ENCODE results near the gene NDUFS8.
A peak's percentile ranks its signal among the peaks of the same experiment; 100 is the strongest.
"Not testable (repeated sequence)": the region's sequence is repeated elsewhere in the genome, so short reads cannot be mapped to it uniquely, and the experiment has no call there.

Gene NDUFS8

GRCh38 chr11:68030318-68031143 is at the start of gene NDUFS8:
Gene NDUFS8, plus strand, starts transcription at chr11:68030681. Its CDS starts 1,471 bp downstream, at chr11:68032152.
- peak; percentile 99 for DNase-seq

GRCh38 chr11:67981226-67981625 is 49.3 kb upstream of the NDUFS8 start:
- not testable (repeated sequence) for DNase-seq

DNA sequence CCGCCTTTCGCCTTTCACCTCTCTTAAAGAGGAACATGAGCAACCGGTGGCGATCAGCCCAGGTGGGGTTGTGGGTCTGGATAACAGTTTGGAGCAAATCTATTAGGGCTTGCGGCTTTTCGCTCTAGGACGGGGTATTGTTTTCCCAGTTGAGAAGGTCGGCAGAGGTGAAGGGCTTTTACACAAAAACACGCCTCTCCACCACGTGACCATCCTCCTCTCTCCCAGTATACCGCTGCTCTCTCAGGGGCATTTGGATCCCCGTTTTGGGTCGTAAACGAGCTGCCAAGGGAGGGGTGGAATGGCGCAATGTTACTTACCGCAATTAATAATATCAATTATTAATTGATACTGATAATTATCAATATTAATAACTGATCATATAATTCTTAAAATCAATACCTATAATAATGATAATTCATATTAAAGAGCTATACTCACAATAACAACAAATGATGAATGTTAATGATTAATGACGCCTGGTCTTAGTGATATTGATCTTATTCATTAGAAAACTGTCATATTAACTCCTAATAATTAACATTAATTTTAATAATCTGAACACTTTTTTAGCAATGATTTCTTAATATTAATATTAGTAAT is 48.1 kb upstream of the NDUFS8 start:
- DNase-seq, result not testable (repeated sequence)

DNA sequence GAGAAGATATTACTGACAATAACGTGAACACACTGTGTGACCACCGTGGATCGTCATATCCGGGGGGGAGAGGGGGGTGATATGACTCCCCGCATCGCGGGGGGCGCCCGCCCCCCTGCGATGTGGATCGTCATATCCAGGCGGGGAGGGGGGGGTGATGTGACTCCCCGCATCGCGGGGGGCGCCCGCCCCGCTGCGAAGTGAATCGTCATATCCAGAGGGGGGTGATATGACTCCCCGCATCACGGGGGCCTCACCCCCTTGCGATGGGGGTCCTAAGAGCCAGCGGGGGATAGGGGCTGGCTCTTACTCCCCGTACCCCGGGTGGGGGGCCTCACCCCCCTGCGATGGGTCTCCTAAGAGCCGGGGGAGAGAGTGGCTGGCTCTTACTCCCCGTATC is 46.5 kb upstream of the NDUFS8 start:
- DNase-seq, result no peak

DNA sequence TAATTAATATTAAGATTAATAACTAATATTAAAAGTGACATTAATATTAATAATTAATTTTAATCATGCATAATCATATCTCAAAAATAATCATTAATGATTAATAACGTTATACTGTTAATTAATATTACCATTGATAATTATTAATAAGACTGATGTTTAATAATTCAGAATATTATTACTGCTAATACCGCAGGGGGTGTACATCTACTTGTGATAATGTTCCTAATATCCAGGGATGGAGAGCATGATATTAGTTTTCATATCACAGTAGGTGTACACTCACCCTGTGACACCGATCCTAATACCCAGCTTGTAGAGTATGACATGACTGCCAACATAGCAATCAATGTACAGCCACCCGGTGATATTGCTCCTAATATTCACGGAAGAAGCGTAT is 45.2 kb upstream of the NDUFS8 start:
- not testable (repeated sequence) for DNase-seq

DNA sequence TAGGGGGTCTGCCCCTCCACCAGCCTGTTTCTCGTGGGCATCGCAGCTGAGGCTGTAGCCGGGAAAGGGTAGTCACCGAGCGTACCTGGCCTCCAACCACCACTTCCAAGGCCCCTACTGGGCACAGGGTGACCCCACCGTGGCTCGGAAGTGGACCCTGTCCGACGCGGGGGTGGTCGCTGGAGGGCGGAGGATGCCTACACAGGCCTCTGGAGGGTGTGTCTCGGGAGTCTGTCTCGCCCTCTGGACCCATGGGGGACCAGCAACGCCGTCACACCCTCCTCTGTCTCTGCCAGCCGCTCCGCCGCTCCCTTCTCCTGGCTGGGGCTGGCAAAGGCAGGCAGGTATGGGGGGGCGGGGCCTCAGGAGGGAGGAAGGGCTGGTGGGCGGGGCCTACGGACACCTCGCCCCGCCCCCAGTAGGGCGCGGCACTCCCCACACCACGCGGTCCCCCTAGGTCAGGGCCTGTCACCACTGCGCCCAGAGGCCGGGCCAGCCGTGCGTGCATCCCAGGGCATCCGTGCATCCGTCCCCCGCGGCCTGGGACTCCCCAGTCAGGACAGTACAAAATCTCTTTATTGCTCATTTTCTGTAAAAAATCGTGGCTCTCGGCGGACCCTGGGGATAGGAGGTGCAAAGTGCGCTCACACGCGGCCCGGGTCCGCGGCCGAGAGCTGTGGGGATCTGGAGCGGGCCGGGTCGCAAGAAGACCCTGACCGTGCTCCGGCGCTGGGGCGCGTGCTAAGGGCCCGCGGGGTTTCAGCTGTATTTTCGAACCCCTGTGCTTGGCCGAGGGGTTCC is 39.7 kb upstream of the NDUFS8 start:
- not testable (repeated sequence) for DNase-seq

GRCh38 chr11:67991347-67992121 is 38.9 kb upstream of the NDUFS8 start:
- DNase-seq, result not testable (repeated sequence)

GRCh38 chr11:67993821-67994220 is 36.7 kb upstream of the NDUFS8 start:
- not testable (repeated sequence) for DNase-seq

DNA sequence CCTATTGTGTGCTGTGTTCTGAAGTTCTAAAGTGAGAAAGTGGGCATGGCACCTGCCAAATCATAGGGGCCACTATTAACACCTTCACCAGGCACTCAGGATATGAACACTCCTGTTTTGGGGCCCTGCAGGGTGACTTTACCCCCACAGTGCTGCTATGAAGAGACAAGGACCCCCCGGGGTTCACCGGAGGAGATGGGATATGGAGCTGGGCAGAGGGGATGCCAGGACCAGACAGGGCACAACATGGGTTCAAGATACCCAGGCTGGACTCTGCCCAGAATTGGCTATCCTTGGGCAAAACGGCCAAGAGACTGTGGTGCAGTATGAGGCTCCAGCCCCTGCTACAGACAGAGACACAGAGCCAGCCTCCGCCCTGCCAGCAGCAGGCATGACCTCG is 36.1 kb upstream of the NDUFS8 start:
- not testable (repeated sequence) for DNase-seq

DNA sequence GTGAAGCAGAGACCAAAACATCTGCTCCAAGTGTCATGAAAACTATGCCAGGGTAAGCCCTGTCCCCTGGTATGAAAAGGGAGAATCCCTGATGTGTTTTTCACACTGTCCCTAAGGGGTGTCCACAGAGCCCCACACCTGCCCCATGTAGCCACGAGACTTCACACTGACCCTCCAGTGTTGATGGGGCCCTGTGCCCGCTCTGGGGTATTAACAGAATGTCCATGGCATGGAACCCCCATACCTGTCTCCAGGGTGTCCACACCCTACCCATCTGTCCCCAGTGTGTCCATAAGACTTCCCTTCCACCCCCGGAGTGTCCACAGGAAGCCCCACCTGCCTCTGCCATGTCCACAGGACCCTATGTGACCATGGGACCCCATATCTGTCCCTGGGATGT is 35.4 kb upstream of the NDUFS8 start:
- not testable (repeated sequence) for DNase-seq

- DNase-seq, result not testable (repeated sequence)
Observed at GRCh38 chr11:67995579-67995978, 34.9 kb upstream of the NDUFS8 start.

DNA sequence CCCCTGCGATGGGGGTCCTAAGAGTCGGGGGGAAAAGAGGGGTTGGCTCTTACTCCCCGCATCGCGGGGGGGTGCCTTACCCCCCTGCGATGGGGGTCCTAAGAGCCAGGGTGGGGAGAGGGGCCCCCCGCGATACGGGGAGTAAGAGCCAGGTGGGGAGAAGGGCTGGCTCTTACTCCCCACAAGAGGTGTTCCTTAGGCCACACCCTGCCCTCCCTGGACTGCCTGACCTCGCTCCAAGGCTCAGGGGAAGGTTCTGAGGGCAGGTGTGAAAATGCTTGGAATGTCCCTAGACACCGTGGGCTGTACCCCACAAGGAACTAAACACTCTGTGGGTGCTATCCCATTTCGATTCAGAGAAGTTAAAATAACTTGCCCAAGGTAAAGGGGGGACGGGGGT is 34.4 kb upstream of the NDUFS8 start:
- DNase-seq, result no peak

- peak; percentile 41 for DNase-seq
Observed at GRCh38 chr11:67996622-67997474, 33.6 kb upstream of the NDUFS8 start.

GRCh38 chr11:67997475-67997921 is 33.0 kb upstream of the NDUFS8 start:
- no peak for DNase-seq

DNA sequence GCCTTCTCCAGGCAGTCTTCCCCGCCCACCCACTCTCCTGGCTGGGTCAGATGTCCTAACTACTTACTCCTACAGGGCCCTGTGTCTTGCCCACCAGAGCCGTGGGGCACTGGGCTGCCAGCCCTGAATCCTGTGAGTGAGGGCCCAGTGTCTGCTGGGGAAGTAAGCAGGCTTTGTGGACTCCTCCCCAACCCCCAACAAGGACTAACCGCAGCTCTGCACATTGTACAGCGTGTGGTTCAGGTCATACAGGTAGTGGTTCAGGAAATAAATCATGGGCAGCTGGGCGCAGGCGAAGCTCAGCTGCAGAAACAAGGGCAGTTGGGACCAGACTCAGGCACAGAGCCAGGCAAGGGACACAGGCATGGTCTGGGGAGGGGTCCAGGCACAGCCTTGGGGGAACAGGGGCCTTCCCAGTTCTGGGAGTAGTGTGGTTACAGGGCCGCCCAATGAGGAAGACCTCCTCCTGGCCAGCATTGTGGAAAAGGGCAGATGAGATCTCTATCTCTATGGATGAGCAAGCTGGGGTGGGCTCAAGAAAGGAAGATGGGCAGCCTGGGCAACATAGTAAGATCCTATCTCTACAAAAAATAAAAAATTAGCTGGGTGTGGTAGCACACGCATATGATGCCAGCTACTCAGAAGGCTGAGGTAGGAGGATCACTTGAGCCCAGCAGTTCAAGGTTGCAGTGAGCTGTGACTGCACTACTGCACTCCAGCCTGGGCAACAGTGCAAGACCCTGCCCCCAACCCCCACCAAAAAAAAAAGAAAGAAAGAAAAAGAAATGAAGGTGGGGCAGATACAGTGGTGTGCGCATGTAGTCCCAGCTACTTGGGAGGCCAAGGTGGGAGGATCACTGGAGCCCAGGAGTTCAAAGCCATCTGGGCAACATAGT is 32.1 kb upstream of the NDUFS8 start:
- DNase-seq, result no peak

DNA sequence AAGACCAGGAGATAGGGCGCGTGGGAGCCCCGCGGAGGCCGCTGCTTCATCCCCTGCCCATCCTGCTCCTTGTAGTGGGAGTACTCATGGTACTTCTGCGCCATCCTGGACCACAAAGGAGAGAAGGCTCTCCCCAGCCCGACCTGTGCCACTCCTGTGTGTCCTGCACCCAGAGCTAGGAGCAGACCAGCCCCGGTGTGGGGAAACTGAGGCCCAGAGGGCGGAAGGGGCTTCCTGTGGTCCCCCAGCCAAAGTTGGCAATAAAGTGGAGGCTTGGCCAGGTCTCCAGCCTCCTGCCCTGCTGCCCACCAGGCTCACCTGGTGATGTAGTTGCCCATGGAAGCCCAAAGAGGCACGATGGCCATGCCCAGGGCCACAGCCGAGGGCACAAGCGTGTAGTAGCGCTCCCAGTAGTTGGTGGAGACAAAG is 31.3 kb upstream of the NDUFS8 start:
- no peak for DNase-seq

- DNase-seq, result no peak
Observed at GRCh38 chr11:67999704-68000103, 30.8 kb upstream of the NDUFS8 start.

DNA sequence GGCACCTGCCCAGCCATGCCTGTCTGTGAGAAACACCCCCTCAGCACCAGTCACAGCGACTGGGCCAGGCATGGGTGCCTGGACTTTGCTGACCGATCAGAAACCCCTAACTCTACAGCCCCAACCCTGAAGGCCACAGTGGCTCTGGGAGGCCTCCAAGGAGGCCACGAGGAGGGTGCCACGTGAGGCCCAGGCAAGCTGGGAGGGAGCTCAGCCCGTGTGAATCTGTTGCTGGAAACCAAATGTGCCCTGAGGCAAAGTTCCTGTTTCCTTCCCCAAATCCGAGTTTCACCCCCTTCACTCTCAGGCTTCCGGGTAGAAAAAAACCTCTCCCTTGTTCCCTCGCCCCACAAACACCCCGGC is 27.9 kb upstream of the NDUFS8 start:
- no peak for DNase-seq

- no peak for DNase-seq
Observed at GRCh38 chr11:68002938-68003845, 27.3 kb upstream of the NDUFS8 start.

Data from fibroblast of skin of right quadriceps (primary cell).